ENCODE data around the gene RCSD1. TPM values are rescaled to one million over a fixed set of nuclear protein-coding genes. Genes with fewer than 3 reads are reported as not detected.

The RCSD1 gene
- total and polyA plus RNA-seq, 2 donors (not counting 3 experiments of a cell fraction or from before 2014, with no cell fraction given), result 0.08 to 1.00 TPM

GRCh38 chr1:167744901-167745300, 114.9 kb downstream of the RCSD1 start:
- no peak for FAIRE-seq
- no peak overlapping the region for H3K27ac ChIP-seq (ENCODE audit: insufficient read depth, low read depth, low read length)
- no peaks in the 10 kb centered on the region for H3K36me3 ChIP-seq (ENCODE audit: control insufficient read depth in 2 of 2, extremely low read depth in 1 of 2, insufficient read depth in 2 of 2, low read length in 2 of 2)
- H2AFZ ChIP-seq (ENCODE audit: low read depth, low read length), result no peak overlapping the region
- POLR2A ChIA-PET, result no interaction called here
- H3K79me2 ChIP-seq (ENCODE audit: control insufficient read depth, insufficient read depth, low read length), result peaks cover 63% of the 10 kb centered on the region
- H3K4me3 ChIP-seq (replicated peaks in 1 of 3; ENCODE audit: insufficient read depth in 1 of 3, low read depth in 1 of 3, low read length in 3 of 3), result no peak overlapping the region
- H4K20me1 ChIP-seq (replicated peaks; ENCODE audit: control insufficient read depth, extremely low read depth, insufficient read depth, low read length), result peaks cover 6% of the 10 kb centered on the region
- no peak for DNase-seq (ENCODE audit: low read depth, low spot score)
- H3K9me1 ChIP-seq (replicated peaks; ENCODE audit: control insufficient read depth, extremely low read depth, insufficient read depth, low read length), result no peaks in the 10 kb centered on the region
- H3K9me3 ChIP-seq (replicated peaks; ENCODE audit: control insufficient read depth, insufficient read depth, low read length), result no peaks in the 10 kb centered on the region
- intact Hi-C loops (cut with micrococcal nuclease) (no loop called here), dilution Hi-C loops (cut with MboI; ENCODE audit: extremely low pct_ligation_motif_present, low sequenced_read_pairs) (no loop called here)
- CTCF ChIA-PET, result no interaction called here
- H3K9ac ChIP-seq (replicated peaks; ENCODE audit: extremely low read depth, insufficient read depth, low read length), result no peak overlapping the region
- TF ChIP-seq GATA2 (IDR thresholded peaks at IDR 0.05; ENCODE audit: insufficient read depth, insufficient read length, low read depth, low read length) (no peak), POLR2AphosphoS5 (IDR thresholded peaks at IDR 0.05; ENCODE audit: insufficient read depth, low read depth, low read length) (no peak), EZH2 (IDR thresholded peaks at IDR 0.05; ENCODE audit: borderline replicate concordance, low read depth, low read length, severe bottlenecking) (no peak), MAX (IDR thresholded peaks at IDR 0.05; ENCODE audit: insufficient read depth, insufficient read length) (no peak), CTCF (IDR thresholded peaks at IDR 0.05; ENCODE audit: extremely low read depth in 1 of 2, insufficient read depth in 1 of 2, low read depth in 1 of 2, low read length in 2 of 2) (no peak), FOS (IDR thresholded peaks at IDR 0.05; ENCODE audit: borderline replicate concordance, insufficient read depth, low read length) (no peak), POLR2A (IDR thresholded peaks at IDR 0.05; ENCODE audit: low read depth, low read length) (no peak), MYC (IDR thresholded peaks at IDR 0.05; ENCODE audit: low read depth, low read length) (no peak), JUN (IDR thresholded peaks at IDR 0.05; ENCODE audit: borderline replicate concordance, insufficient read depth, insufficient read length, low read depth) (no peak)
- no peaks in the 10 kb centered on the region for H3K4me1 ChIP-seq (ENCODE audit: control insufficient read depth, extremely low read depth, insufficient read depth, low read length)
- no peak overlapping the region for H3K4me2 ChIP-seq (ENCODE audit: insufficient read depth, low read length)
- H3K27me3 ChIP-seq (ENCODE audit: control insufficient read depth in 2 of 2, insufficient read depth in 2 of 2, low read length in 2 of 2), result no peaks in the 10 kb centered on the region
- no TSS peak for BruUV-seq (replicated peaks)
